Fibroblast of the aortic adventitia (primary cell): ENCODE data around the gene STARD4. TPM values are rescaled to one million over a fixed set of nuclear protein-coding genes. Genes with fewer than 3 reads are reported as not detected.
A peak's percentile ranks its signal among the peaks of the same experiment; 100 is the strongest.

Source experiments
- DNase-seq: peaks from one replicate; pipeline ENCODE4 v3.0.0-alpha.2; 2010; ENCODE audit warnings: low read depth
- H3K4me3 ChIP-seq: 2 replicates; pipeline ENCODE4 v1.5.1; 2011; ENCODE audit warnings: low read depth, mild to moderate bottlenecking, control low read depth, low read length, moderate library complexity
- CTCF ChIP-seq: IDR thresholded peaks from 2 replicates; pipeline ENCODE4 v1.5.1; 2011; ENCODE audit warnings: mild to moderate bottlenecking, low read length, control low read depth, inconsistent platforms; ENCODE audit not compliant: insufficient read depth
- total RNA-seq: library from RNA; depleted of rRNA; stranded (reverse); fragments of >200 nt; gene quantifications from 2 replicates; pipeline ENCODE4 v1.2.3, GENCODE V29; 2012; ENCODE audit warnings: low replicate concordance

STARD4 gene
- total RNA-seq, 1 donor, result 36.1 TPM

GRCh38 chr5:111461934-111462333, 50.4 kb downstream of the STARD4 start:
- TF ChIP-seq CTCF, result no peak
- H3K4me3 ChIP-seq, result no peak overlapping the region

GRCh38 chr5:111461255-111461671, 51.1 kb downstream of the STARD4 start:
- TF ChIP-seq CTCF, result peak; percentile 72
- H3K4me3 ChIP-seq, result no peak overlapping the region
- peak; percentile 38 for DNase-seq

More at GRCh38 chr5:111461934-111462333, 50.4 kb downstream of the STARD4 start:
- DNase-seq, result no peak

GRCh38 chr5:111454776-111455175, 57.6 kb downstream of the STARD4 start:
- no peak for TF ChIP-seq CTCF
- DNase-seq, result no peak

GRCh38 chr5:111454198-111454622, 58.1 kb downstream of the STARD4 start:
- DNase-seq, result peak; percentile 51
- no peak overlapping the region for H3K4me3 ChIP-seq
- TF ChIP-seq CTCF, result no peak

More at GRCh38 chr5:111454776-111455175, 57.6 kb downstream of the STARD4 start:
- no peak overlapping the region for H3K4me3 ChIP-seq

GRCh38 chr5:111453747-111454146, 58.6 kb downstream of the STARD4 start:
- no peak for TF ChIP-seq CTCF
- DNase-seq, result peak; percentile 43
- H3K4me3 ChIP-seq, result no peak overlapping the region

GRCh38 chr5:111453295-111453694, 59.0 kb downstream of the STARD4 start:
- no peak for TF ChIP-seq CTCF
- DNase-seq, result no peak

GRCh38 chr5:111447822-111448221, 64.5 kb downstream of the STARD4 start:
- DNase-seq, result no peak
- no peak for TF ChIP-seq CTCF
- no peak overlapping the region for H3K4me3 ChIP-seq

More at GRCh38 chr5:111453295-111453694, 59.0 kb downstream of the STARD4 start:
- H3K4me3 ChIP-seq, result no peak overlapping the region
